HG03196 (cell line): Measurements from ENCODE around the gene MYRFL.

Experiments used
- ATAC-seq: cut with Tn5 transposase; IDR thresholded peaks from one replicate; pipeline ENCODE4 v1.9.1; 2021; ENCODE audit not compliant: unreplicated experiment

Gene MYRFL

GRCh38 chr12:69896653-69897381 is 71.8 kb downstream of the MYRFL start:
- ATAC-seq = no peak

- ATAC-seq = no peak
Measured at GRCh38 chr12:69897744-69898143, 72.7 kb downstream of the MYRFL start.

GRCh38 chr12:69898236-69898635 is 73.2 kb downstream of the MYRFL start:
- no peak for ATAC-seq

GRCh38 chr12:69900720-69901131 is 75.7 kb downstream of the MYRFL start:
- ATAC-seq = peak; percentile 72

DNA sequence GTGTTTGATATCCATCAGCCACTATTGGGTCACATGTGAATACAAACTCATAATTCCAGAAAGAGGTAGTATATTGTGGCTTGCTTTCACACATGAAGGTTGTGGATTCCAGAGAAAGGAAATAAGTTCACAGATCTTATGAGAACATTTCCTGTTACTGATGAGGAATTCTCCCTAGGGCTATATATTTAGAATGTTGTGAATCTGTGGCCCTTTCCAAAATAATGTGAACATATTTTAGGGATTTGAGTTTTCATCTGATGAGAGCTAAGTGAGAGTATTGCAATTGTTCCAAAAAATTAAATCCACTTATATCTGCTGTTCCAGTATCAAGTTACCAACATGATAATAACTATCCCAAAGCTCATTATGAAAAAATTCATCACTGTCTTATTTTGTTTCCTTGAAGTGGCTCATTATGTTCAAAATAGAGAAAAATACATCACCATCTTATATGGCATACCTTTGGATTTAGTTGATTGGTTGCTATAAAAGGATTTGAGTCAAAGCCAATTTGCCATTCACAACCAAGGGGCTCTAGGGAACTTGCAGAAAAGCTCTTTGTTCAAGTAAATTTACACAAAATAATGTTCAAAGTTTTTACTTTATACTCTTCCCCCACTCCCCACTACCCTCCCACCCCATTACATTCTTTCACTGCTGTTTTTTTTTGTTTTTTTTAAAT is 76.3 kb downstream of the MYRFL start:
- ATAC-seq = no peak

- no peak for ATAC-seq
Measured at GRCh38 chr12:69903548-69903947, 78.5 kb downstream of the MYRFL start.

- ATAC-seq = no peak
Measured at GRCh38 chr12:69904777-69905176, 79.8 kb downstream of the MYRFL start.

- ATAC-seq = no peak
Measured at GRCh38 chr12:69905801-69906200, 80.8 kb downstream of the MYRFL start.

DNA sequence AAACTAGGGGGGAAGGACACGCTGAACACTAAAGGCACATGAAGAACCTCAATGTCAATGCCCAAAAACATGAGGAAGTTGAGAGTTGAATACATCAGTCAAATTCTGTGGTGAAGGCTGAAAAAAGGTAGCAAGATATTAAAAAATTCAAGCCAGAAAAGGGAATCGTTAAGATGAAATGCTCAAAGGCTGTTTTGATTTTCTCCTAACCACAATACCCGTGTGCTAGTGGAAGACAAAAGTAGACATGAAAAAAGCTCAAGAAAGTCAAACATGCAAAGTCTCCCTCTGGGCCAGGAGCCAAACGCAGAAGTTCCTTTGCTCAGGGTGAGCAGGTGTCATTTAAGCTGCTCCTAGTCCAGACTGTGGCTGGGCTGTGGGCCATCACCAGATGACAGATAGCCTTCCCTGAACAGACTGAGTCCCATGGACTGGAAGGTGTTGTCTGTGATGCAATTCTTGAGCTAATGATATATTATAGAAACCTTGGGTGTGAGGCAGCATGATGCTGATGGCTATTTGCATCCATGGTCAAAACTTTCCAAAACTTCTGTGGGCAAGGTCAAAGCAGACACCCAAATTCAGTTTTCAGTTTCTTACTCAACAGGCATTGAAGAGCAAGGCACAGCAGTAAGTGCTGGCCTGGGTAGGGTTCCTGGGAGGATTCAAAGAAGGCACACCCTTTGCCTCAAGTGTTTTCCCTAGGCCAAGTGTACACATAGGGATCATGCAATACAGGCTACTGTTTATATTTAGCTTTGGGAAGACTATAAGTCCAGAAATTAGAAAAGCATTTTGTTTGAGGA is 81.6 kb downstream of the MYRFL start:
- ATAC-seq = peak; percentile 83

GRCh38 chr12:69908203-69908602 is 83.2 kb downstream of the MYRFL start:
- no peak for ATAC-seq

GRCh38 chr12:69910694-69911093 is 85.7 kb downstream of the MYRFL start:
- ATAC-seq = no peak

DNA sequence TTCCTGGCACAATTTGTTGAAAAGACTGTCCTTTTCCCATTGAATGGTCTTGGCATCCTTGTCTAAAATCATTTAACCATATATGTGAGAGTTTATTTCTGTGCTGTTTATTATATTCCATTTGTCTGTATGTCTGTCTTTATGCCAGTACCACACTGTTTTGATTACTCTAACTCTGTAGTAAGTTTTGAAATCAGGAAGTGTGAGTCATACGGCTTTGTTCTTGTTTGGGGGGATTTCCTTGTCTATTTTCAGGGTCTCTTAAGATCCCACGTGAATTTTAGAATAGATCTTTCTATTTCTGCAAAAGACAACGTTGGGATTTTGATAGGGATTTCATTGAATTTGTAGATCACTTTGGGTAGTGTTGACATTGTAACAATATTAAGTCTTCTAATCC is 88.5 kb downstream of the MYRFL start:
- no peak for ATAC-seq

DNA sequence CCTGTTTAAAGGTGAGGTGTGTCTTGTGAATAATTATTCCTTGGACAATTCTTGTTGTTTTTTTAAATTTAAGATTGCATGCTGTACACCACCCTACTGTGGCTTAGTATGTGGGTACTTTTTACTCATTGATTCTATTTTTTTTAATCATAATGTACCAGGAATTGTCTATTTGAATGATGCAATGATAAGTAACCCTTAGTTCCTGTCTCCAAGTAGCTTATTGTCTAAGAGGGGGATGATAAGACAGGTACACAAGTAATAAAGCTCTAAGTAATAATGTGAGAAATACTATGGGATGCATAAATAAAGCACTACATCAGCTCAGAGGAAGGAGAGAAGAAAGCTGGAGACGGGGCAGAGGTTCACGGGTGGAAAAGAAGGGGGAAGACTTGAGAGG is 90.9 kb downstream of the MYRFL start:
- ATAC-seq = no peak

DNA sequence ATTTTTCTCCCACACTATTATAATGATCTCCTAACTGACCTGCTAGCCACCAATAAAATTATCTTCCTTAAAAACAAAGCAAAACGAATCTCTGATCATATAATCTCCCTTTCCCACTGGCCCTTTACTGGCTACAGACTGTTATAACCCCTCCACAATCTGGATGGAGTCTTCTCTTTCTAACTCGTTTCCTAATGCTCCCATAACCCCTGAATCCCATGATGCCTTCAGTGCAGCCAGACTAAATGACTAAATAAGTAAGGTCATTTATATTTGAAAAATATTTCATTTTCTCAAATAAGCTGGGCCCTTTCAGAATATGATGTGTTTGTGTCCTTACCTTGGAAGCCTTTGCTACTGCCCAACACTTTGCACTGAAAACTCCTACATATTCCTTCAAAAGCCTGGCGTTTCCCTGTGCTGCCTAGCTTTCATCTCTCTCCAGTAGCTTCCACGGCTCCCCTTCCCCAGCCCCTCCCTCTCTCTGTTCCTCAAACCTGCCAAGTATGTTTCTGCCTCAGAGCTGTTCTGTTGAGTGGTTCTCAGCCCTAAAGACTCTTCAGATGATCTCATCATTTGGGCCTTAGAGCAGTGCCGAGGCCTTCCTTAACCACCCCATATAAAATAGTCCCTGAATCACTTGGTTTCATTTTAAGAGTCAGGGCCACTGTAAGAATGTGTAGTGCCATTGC is 91.7 kb downstream of the MYRFL start:
- ATAC-seq = no peak

DNA sequence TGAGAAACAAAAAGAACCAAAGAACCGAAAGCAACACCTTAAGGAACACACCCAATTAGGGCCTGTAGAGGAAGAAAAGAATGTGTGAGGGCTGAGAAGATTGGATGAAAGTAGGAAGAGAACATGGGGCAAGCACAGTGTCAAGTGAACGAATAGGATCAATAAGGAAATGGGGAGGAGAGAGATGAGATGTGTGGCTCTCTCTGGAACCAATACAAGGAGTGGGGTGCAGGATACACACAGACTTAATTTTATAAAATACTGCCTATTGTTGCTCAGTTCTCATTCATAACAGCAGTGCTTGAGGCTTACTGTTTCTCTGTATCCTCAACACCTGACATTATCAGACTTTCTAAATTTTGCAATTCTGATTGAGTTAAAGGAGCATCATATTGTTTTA is 93.3 kb downstream of the MYRFL start:
- no peak for ATAC-seq

- no peak for ATAC-seq
Measured at GRCh38 chr12:69919495-69919894, 94.5 kb downstream of the MYRFL start.

DNA sequence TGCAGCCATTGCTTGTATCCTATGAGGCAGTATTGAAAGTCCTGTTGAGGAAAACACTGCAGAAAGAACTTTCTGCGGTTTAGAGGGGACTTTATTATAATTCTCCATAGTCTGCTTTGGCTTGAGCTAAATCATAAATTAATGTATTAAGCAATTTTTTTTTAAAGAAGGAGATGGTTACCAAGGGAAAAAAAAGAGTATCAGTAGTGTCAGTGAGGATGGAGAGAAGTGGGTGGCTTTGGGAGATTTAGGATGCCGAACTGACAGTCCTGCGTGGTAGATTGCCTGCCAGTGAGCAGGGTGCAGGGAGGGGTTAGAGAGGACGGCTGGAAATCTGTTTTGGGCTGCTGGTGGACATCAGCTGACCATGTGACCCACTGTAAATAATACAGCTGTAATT is 96.8 kb downstream of the MYRFL start:
- no peak for ATAC-seq

DNA sequence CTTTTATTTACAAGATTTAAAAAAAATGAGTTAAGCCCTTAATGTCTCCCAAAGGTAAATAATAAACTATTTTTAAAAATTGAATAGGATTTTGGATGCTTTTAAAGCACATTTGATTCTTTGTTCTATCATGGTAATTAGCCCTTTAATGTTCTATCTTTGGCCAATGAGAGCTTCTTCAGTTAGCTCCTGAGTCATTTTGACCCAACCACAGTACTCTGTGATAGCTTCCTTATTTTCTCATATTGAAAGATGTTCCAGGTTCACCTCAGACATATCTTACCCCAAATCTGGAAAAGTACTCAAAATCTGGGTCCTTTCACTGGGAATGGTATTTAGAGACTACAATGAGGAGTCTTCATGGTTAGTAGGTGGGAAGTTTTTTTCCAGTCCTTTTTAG is 98.0 kb downstream of the MYRFL start:
- no peak for ATAC-seq

GRCh38 chr12:69925291-69925690 is 100.3 kb downstream of the MYRFL start:
- ATAC-seq = no peak

DNA sequence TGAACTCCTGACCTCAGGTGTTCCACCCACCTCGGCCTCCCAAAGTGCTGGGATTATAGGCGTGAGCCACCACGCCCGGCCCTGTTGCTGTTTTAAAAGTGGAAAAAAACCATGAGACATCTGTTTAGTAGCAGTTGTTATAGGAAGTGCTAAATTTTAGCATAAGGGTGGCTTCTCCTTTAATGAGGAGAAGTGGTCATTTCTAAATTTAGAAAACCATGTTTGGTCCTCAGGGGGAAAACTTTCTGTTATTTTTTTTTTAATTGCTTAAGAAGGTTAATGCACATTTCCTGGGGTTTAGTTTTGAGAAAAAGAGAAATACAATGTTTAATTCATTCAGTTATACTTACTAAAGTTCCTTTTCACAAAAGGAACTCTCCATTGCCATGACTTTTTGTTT is 102.1 kb downstream of the MYRFL start:
- ATAC-seq = no peak

GRCh38 chr12:69929125-69929524 is 104.1 kb downstream of the MYRFL start:
- ATAC-seq = no peak
